SHP77 (cell line): ENCODE measurements around the gene CIP2A.
"Not testable (repeated sequence)": the region's sequence is repeated elsewhere in the genome, so short reads cannot be mapped to it uniquely, and the experiment has no call there.

Experiments used
- DNase-seq, 2 experiments: peaks; one replicate each; lab custom pipeline; 2025; lab: John Stamatoyannopoulos, UW

The CIP2A gene

DNA sequence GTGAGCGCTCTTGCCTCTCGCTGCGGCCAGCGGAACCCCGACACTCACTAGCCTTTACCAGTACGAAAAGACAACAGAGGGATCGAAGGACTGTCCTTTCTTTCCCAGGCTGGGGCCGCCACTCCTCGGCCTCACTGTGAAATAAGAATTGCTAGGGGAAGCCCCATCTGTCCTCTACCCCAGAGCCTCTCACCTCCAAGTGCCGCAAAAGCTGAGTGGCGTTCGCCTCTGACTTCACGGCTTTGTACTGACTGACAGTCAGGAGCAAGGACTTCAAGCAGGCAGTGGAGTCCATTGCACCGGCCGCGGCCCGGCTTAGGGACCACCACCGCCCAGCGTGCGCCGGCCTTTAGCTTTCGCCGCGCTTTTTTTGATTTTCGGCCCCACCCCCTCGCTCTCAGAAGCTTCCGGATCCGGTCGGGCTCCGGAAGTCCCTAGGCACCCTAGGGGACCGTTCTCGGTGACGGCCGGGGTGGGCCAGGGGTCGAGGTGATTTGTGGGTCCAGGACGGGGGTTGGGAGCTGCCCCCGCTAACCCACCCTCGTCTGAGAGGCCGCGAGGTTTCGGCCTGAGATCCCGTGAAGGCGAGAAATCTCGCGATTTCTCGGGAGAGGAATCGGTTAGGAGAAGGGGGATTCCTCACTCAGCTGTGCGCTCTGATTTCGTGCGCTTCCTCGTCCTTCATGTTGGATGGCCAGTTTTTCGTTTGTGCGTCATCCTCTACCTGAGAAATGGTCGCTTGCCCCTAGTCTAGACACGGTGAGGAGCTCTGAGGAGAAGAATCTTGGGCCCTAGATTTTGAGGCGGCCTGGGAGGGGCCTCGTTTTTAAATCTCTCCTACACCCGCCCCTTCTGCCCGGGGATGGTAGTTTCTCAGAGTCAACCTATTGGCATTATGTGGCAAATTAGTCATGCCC lies at the start of gene CIP2A, which contains the start of gene DZIP3:
TSS of gene CIP2A (minus strand) at position 358 of the 917 bp plus-strand sequence. CDS start at position 295, 63 bp downstream.
TSS of gene DZIP3 (plus strand) at position 642 of the 917 bp plus-strand sequence. CDS start 15,685 bp downstream, outside the sequence.
- DNase-seq = peak; percentile 94 to 96

DNA sequence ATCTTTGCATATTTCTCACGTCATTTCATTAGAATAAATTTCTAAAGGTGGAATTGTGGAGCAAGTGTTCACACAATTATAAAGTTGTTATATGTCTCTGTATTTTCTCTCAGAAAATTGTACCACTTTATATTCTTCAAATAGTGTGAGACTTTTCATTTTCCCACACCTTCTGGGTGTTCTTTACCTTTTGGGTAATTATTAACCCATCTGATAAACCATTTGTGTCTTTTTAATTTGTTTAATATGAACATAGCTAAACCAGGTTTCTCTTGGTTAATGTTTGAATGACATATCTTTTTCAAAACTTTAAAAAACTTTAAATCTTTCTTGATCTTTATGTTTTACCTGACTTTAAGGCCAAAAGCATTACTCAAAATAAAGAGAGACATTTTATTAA lies 40.7 kb upstream of the CIP2A start:
- no peak for DNase-seq

DNA sequence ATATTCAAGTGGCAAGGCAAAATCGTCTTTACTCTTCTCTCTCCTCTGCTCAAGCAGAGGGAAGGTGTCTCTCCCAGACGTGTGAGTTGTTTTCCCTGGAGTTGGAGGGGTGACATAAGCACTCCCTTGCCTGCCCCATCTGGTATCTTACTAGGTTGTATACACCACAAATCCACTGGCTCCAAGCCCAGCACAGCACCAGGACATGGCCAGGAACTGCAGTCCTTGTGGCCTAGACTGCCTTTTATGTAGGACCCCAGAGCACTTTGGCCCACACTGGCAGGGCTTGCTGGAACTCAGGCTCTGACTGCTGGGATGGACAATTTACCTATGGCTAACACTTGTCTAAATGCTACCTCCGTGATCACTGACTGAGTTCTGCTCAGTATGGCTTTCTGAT lies 34.3 kb upstream of the CIP2A start:
- no peak for DNase-seq

DNA sequence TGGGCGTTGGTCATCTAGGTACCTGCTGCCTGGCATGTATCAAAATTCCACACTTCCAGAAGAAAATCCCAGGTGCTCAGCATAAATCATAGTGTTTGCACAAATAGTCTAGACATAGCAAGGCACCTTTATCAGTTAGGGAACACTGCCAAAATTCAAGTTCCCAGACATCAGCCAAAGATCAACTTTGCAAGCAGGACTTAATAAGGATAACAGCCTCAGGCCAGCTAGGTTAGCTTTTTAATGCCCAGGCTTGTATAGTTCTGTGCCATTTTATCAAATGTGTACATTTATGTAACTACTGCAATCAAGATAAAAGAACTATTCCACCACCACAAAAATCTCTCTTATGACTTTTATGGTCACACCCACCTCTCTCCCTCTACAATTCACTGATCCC lies 31.0 kb upstream of the CIP2A start:
- no peak for DNase-seq

DNA sequence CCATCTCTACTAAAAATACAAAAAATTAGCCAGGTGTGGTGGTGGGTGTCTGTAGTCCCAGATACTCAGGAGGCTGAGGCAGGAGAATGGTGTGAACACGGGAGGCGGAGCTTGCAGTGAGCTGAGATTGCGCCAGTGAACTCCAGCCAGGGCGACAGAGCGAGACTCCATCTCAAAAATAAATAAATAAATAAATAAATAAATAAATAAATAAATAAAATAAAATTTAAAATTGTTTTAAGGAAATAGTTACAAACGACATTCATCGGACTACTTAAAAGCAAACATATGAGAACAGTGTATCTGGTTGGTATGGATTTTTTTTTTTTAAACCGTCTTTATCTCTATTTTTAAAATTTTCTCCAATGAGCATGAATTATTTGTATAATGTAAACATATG lies 26.9 kb upstream of the CIP2A start:
- not testable (repeated sequence) for DNase-seq

DNA sequence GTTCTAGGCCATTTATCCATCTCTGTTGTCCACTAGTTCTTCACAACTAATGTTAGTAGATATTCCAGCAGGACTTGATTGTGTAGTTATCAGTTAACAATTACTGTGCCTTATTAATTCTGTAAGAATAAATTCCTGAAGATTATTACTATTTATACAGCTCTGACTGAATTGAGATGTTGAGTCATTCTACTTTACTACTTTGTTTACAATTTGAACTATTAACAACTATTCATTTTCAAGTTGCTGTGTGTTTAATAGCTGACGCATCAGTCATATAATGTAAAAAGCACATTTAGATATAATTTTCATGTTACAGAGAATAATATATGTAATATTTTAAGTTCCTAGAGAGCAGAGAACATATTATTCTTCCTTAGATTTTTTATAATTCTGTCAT lies 21.4 kb upstream of the CIP2A start:
- DNase-seq = no peak

DNA sequence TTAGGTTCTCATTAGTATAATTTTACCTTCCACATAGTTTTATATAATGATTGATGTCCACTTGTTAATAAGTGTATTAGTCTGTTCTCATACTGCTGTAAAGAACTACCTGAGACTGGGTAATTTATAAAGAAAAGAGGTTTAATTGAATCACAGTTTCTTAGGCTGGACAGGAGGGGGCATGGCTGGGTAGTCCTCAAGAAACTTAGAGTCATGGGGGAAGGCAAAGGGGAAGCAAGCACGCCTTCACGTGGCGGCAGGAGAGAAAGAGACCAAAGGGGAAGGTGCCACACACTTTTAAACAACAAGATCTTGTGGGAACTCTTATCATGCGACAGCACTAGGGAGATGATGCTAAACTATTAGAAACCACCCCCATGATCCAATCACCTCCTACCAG lies 19.5 kb upstream of the CIP2A start:
- no peak for DNase-seq

DNA sequence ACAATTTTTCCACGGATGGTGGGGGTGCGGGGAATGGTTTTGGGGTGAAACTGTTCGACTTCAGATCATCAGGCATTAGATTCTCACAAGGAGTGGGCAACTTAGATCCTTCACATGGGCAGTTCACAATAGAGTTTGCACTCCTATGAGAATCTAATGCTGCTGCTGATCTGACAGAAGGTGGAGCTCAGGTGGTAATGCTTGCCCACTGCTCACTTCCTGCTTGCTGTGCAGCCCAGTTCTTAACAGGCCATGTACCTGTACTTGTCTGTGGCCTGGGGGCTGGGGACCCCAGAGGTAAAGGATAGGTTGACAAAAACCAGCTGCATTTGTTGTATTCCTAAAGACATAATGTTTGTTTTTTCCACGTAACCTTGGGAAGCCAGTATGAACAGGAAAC lies 16.3 kb upstream of the CIP2A start:
- no peak for DNase-seq

DNA sequence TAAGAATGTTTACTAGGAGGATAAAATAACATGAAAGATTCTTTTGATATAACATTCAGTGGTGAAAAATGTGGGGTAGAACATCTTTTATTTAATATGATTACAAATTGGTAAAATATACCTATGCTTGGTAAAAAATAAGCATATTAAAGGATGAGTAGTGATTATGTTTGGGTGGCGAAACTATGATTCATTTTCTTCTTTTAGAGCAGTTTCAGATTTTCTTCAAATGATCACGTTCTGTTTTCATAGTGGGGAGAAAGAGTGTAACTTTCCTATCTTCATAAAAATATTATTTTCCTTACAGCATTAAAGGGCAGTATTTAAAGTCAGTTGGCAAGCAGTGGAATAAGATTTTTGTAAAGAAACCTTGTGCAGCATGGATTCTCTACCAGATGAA lies 15.8 kb upstream of the CIP2A start:
- no peak for DNase-seq

DNA sequence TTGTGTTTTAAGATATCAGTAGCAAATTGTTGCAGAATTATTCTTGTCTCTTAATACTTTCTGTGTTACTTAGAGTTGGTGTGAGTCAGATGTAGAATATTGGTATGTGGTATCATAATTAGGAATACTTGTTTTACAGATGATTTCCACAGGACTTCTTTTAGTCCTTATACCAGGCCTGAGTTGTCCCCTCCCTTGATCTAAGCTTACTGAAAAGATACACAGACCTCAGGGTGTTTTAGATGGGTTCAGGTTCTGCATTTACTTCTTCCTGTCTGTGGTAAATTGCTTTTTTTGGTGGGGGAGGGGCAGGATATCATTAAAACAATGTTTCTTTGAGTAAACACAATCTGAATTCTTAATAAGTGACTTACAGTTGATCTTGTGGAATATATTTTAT lies 14.5 kb upstream of the CIP2A start:
- no peak for DNase-seq

DNA sequence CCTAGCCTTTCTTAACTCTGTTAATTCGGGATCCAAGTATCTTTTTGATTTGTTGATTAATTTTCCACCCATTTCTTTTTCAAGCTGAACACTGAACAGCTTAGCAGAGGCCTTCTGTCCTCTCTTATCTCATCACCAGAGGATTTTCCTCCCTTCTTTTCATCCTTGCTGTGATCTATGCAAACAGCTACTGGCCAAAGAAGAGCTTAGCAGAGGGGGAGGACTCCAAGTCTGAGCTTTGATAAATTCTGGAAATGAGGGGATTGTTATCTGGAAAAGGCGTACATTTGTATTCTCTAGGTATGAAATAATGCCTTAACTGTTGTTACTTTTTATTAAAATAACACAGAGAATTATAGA lies 13.7 kb upstream of the CIP2A start:
- no peak for DNase-seq

DNA sequence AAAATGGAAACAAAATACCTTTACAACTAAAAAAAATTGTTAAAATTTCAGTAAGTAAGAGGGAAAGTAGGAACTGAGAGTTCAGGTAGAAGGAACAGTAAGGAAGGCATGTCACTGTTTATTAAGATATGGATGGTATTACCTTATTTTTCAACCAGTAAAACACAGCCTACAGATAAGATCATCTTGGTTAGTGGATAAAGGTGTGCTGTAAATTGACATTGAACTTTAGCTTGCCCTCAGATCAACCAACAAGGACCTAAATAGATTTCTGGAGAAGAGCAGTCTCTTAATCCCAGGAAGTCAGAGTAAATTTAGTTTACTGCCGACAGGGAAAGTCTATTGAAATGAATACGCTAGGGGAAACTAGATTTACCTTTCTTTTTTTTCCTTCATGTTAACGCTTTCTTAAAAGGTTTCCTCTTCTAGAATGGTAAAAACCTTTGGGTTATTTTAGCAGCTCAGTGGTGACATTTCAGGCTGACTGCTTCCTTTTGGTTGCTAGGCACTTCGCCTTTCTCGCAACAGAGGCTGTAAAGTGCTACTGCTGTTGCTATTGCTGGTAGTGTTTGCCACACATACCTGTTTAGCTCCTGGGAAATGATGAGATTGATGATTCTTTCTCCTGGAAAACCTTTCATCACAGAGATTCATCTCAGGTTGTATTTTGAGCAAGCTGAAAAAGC lies 13.2 kb upstream of the CIP2A start:
- no peak for DNase-seq

DNA sequence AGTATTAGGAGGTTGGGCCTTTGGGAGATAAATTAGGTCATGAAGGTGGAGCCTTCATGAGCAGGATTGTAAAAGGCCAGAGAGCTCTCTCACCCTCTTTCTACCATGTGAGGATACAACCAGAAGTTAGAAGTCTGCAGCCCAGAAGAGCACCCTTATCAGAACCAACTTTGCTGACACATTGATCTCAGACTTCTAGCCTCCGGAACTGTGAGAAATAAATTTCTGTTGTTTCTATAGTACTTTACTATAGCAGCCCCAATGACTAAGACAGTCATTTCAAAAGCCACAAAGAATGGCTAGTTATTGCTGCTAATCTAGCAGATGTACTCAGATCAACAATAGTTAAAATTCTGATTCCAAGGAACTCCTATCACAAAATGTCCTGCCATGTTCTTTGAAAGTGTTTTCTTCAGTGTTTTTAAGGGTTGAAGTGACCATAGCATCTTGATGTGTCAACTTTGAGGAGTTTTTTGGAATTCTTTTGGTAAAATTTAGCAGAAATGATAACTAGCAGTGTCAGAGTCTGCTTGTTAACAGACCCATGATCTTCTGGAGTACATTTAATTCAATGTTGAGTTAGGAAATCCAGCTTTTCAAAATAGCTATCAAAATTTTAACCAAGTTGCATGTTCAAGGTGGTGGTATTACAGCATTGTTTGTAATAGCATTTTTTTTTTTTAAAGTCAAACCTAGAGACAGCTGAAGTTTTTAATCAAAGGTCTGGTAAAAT lies 10.6 kb upstream of the CIP2A start:
- DNase-seq = no peak

DNA sequence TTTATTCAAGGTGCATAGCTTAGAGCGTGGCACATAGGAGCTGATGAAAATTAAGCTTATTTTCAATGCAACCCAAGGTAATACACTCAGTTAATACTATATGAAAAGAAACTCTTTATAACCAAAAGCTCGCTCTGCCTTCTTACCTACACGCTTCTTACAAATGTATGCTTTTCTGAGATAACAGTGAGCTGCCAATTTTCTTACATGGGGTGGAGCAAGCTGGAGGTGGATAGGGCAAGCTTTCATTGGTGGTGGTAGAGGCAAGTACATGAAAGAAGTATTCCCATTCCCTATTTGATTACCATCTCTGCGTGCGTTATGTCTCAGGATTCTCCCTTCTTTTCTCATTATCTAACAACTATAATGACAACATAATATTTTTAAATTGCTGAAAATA lies 9.1 kb upstream of the CIP2A start:
- no peak for DNase-seq

DNA sequence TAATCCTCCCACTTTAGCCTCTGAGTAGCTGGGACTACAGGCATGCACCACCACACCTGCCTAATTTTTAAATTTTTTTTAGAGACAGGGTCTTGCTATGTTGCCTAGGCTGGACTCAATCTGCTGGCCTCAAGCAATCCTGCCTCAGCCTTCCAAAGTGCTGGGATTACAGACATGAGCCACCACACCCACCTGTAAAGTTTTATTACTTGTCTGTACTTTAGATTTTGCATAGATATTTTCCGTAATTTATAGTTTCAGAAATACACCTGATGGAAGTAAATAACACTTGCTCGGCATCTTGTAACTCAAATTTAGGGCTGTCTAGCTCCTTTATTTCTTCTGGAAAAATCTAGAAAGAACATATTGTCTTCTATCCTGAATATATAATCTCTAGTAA lies 6.1 kb upstream of the CIP2A start:
- DNase-seq = no peak

DNA sequence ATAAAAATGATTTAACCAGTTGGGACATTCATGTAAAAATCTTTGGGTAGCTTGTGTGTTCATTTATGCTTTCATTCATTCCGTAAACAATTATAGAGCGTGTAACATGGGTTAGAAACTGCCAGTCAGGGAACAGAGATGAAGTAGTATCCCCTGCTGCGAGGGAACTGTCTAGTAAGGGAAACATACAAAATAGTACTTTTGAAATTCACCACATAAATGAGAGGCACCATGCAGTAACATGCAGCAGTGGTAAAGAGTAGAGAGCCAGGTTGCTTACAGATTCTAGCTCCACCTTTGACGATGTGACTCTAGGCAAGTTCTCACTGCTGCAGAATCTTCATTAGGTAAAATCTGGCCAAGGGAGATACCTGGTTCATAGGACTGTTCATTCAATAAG lies 1.2 kb upstream of the CIP2A start:
- DNase-seq = no peak

DNA sequence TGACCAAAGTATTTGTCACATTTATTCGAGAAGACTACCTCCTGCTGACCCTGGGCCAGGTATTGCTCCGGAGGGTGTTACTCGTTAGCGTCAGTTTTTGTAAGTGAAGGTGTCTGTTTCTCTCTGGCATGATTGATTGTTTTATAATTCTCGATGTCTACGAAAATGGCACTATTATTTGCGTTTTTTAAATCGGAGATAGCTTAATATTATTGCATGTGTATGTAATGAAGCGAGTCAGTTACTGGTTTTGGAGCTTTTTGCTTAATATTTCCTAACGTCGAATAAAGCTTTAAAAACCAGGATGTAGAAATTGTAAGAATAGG lies 723 bp upstream of the CIP2A start:
- DNase-seq = no peak

DNA sequence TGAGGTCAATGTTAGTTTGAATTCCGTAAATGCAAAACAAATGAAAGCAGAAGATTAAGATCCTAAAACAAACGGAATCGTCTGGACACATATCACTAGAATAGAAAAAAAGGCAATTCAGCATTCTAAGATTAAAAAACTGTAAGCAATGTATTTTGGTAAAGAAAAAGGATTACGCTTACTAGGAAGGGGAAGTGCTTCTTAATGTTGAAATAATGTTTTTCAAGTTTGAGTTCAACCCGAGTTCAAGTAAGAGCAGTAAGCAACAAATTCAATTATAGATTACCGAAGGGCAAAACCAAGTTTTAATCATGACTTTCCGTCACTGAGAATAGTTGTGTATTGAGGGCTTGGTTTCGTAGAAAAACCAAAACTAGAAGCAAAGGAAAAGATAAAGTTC lies 637 bp downstream of the CIP2A start:
- DNase-seq = no peak

DNA sequence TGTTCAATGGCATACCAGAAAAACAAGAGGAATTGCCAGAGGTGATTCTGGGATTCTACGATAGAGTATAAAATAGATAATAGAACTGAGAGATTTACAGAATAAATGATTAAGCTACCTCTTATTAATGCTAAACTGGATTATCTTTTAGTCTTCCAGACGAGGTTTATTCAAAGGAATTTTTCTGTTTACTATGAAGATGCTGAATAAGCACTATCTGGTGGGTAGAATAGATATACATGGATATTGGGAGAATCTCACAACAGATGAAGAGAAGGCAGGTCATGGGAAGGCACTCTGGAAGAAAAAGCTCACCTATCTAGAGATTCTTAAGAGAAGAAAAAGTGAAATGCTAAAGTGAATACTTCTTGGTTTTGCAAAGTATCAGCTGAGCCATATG lies 11.2 kb downstream of the CIP2A start:
- no peak for DNase-seq

DNA sequence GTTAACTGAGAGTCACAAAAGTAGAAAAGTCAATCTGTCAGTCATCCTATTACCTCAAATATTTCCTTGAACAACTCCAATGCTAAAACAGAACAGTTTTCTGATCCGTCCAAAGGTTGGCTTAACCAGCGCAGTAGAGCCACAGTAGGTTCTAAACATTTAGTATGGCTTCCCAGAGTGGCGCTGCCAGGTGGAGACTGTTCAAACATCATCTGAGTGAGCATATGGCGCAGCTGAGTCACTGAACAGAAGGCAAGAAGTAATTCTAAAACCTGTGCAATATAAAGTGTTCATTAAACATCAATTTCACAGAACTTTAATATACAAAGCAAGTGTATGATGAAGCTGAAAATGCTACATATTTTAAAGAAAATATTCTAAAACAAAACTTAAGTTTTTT lies 19.9 kb downstream of the CIP2A start:
- no peak for DNase-seq

DNA sequence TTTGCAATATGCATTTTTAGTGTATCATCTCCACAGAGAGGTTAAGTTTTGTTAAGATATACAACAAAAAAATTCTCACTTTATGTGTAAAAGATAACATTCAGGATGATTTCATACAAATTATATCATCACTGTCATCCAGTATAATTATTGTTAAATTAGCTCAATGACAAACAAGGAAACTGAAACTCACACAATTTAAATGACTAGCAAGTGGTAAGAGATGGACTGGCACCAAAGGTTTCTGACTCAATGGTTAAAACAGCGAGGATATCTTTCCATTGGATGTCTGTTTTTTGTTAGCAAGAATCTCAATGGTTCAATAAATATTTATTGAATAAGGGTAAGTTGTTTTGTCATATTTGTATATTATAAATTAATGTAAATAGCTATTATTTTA lies 22.6 kb downstream of the CIP2A start:
- no peak for DNase-seq

DNA sequence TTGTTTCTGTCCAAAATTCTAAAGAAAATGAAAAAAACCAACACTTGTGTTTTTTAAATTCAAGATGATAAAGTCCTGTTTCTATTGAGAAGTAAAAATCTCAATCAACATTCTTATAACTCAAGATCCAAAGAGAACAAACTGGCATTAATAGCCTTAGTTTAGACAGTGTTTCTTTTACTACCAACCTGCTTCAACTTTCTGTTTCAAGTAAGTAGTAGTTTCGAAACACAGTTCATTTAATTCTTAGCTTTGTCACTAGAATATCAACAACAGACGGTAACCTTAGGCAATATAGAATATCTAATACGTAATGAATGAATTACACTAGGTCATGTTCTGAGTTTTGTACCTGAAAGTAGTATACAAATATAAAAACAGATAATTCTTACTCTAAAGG lies 23.7 kb downstream of the CIP2A start:
- no peak for DNase-seq

DNA sequence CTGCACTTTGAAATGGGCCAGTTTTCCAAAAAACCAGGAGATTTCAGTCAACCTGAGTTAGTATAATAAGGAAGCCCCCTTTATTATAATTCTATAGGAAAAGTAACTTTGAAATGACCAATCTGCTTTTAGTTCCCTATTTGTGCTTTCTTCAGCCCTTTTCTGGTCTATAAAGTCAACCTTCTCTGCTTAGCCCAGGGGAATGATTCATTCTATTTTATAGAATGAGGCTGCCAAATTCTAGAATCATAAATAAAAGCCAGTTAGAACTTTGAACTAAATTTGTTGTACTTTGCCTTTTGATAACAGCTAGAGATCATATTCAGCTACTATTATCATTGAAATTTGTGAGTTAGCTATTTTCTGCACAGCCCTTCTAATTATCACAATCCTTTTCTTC lies 24.7 kb downstream of the CIP2A start:
- DNase-seq = no peak
